NCI-H1092 treated with DMSO at 0.1 percent for 48 hours (cell line): Measurements from ENCODE around the gene BICRAL.
A peak's percentile ranks its signal among the peaks of the same experiment; 100 is the strongest.
"Not testable (repeated sequence)": the region's sequence is repeated elsewhere in the genome, so short reads cannot be mapped to it uniquely, and the experiment has no call there.

Source experiments
- DNase-seq: peaks from one replicate; lab custom pipeline; 2025; lab: John Stamatoyannopoulos, UW

BICRAL gene

GRCh38 chr6:42762950-42763349, 18.9 kb upstream of the BICRAL start:
- DNase-seq = no peak

GRCh38 chr6:42764911-42765648, 16.8 kb upstream of the BICRAL start:
- no peak for DNase-seq

- no peak for DNase-seq
Observed at GRCh38 chr6:42766163-42766670, 15.6 kb upstream of the BICRAL start.

- no peak for DNase-seq
Observed at GRCh38 chr6:42769051-42769450, 12.8 kb upstream of the BICRAL start.

- DNase-seq = no peak
Observed at GRCh38 chr6:42769836-42770235, 12.0 kb upstream of the BICRAL start.

GRCh38 chr6:42771741-42772100, 10.1 kb upstream of the BICRAL start:
- DNase-seq = no peak

GRCh38 chr6:42774201-42774600, 7.7 kb upstream of the BICRAL start:
- no peak for DNase-seq

- DNase-seq = not testable (repeated sequence)
Observed at GRCh38 chr6:42774821-42775487, 6.9 kb upstream of the BICRAL start.

- no peak for DNase-seq
Observed at GRCh38 chr6:42777126-42777822, 4.6 kb upstream of the BICRAL start.

- DNase-seq = no peak
Observed at GRCh38 chr6:42778122-42778521, 3.7 kb upstream of the BICRAL start.

GRCh38 chr6:42779521-42779920, 2.3 kb upstream of the BICRAL start:
- DNase-seq = no peak

GRCh38 chr6:42781546-42781795, 381 bp upstream of the BICRAL start:
- peak; percentile 67 for DNase-seq

GRCh38 chr6:42782689-42783176, 881 bp downstream of the BICRAL start:
- peak; percentile 73 for DNase-seq

- peak; percentile 81 for DNase-seq
Observed at GRCh38 chr6:42783177-42783875, 1.5 kb downstream of the BICRAL start.

- DNase-seq = no peak
Observed at GRCh38 chr6:42783876-42784642, 2.2 kb downstream of the BICRAL start.

- DNase-seq = no peak
Observed at GRCh38 chr6:42784717-42785498, 3.1 kb downstream of the BICRAL start.

- no peak for DNase-seq
Observed at GRCh38 chr6:42786525-42786985, 4.7 kb downstream of the BICRAL start.

GRCh38 chr6:42787063-42787472, 5.2 kb downstream of the BICRAL start:
- DNase-seq = peak; percentile 11

- no peak for DNase-seq
Observed at GRCh38 chr6:42788671-42789070, 6.8 kb downstream of the BICRAL start.

- no peak for DNase-seq
Observed at GRCh38 chr6:42790549-42791181, 8.8 kb downstream of the BICRAL start.
